Measurements from ENCODE around the gene CHD6.

CHD6 gene

DNA sequence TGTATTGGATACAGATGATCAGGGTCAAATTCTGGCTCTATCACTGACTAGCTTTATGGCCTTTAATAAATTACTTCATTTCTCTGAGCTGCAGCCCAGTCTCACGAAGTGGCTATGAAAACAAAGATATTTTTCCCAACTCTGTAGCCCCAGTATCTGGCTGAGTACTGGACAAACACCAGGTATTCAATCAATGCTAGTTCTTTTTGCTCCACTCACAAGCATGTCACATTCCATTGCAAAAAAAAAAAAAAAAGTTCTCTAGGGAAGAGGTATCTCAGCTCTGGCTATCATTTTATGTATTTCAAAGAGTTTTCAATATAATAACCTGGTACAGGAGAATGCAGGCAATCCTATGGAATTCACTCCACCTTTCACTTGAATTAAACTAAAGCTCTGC lies 3.1 kb downstream of the CHD6 start:
- no peaks in the 10 kb centered on the region for H3K9me3 ChIP-seq (ENCODE audit: insufficient read depth, low read length)
- H3K4me3 ChIP-seq (ENCODE audit: insufficient read length, low read depth) = no peak overlapping the region
- H3K27me3 ChIP-seq (ENCODE audit: insufficient read depth, insufficient read length) = peaks cover 11% of the 10 kb centered on the region
- H3K36me3 ChIP-seq (ENCODE audit: insufficient read depth, insufficient read length, low read length) = peaks cover 2% of the 10 kb centered on the region
- DNase-seq (ENCODE audit: low read depth, low spot score) = no peak
- no peak overlapping the region for H3K9ac ChIP-seq (ENCODE audit: insufficient read length, low read depth)
- TF ChIP-seq SUZ12 (IDR thresholded peaks at IDR 0.05; ENCODE audit: extremely low read depth, insufficient read depth, insufficient read length) = no peak
- TF ChIP-seq YY1 (IDR thresholded peaks at IDR 0.05; ENCODE audit: insufficient read depth, insufficient read length) = no peak
- TF ChIP-seq ZNF274 (IDR thresholded peaks at IDR 0.05; ENCODE audit: low read depth, low read length) = no peak
- H3K4me1 ChIP-seq (ENCODE audit: insufficient read depth, insufficient read length) = no peaks in the 10 kb centered on the region

GRCh38 chr20:41613321-41613720 lies 4.9 kb downstream of the CHD6 start:
- H3K9me3 ChIP-seq (ENCODE audit: insufficient read depth, low read length) = no peaks in the 10 kb centered on the region

DNA sequence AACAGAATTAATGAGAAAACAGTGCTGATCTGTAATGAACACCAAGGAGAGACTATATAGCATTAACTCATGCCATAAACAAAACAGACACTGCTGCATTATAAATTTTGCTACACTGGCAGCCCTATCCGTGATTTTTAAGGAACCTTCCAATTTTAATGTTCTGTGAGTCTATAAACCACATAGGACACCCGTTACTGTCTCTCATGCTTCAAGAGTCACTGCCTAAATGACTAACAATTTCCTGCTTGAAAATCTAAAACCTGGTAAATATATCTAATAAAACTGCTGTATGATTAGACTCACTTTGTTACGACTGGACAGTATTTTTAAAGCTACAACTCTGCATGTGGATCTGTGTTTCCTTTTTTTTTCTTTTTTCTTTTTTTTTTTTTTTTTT lies 8.7 kb downstream of the CHD6 start:
- H3K9ac ChIP-seq (ENCODE audit: insufficient read length, low read depth) = no peak overlapping the region
- TF ChIP-seq SUZ12 (IDR thresholded peaks at IDR 0.05; ENCODE audit: extremely low read depth, insufficient read depth, insufficient read length) = no peak
- no peak for TF ChIP-seq YY1 (IDR thresholded peaks at IDR 0.05; ENCODE audit: insufficient read depth, insufficient read length)
- TF ChIP-seq ZNF274 (IDR thresholded peaks at IDR 0.05; ENCODE audit: low read depth, low read length) = no peak
- no peaks in the 10 kb centered on the region for H3K4me1 ChIP-seq (ENCODE audit: insufficient read depth, insufficient read length)
- no peak overlapping the region for H3K4me3 ChIP-seq (ENCODE audit: insufficient read length, low read depth)
- no peaks in the 10 kb centered on the region for H3K36me3 ChIP-seq (ENCODE audit: insufficient read depth, insufficient read length, low read length)
- no peak for DNase-seq (ENCODE audit: low read depth, low spot score)
- H3K27me3 ChIP-seq (ENCODE audit: insufficient read depth, insufficient read length) = no peaks in the 10 kb centered on the region
- H3K9me3 ChIP-seq (ENCODE audit: insufficient read depth, low read length) = no peaks in the 10 kb centered on the region

More at GRCh38 chr20:41613321-41613720, 4.9 kb downstream of the CHD6 start:
- Histone ChIP-seq H3K4me3 (ENCODE audit: insufficient read length, low read depth) (no peak overlapping the region), H3K36me3 (ENCODE audit: insufficient read depth, insufficient read length, low read length) (peaks cover 2% of the 10 kb centered on the region), H3K9ac (ENCODE audit: insufficient read length, low read depth) (no peak overlapping the region), H3K27me3 (ENCODE audit: insufficient read depth, insufficient read length) (no peaks in the 10 kb centered on the region), H3K4me1 (ENCODE audit: insufficient read depth, insufficient read length) (no peaks in the 10 kb centered on the region)
- TF ChIP-seq SUZ12 (IDR thresholded peaks at IDR 0.05; ENCODE audit: extremely low read depth, insufficient read depth, insufficient read length) (no peak), ZNF274 (IDR thresholded peaks at IDR 0.05; ENCODE audit: low read depth, low read length) (no peak), YY1 (IDR thresholded peaks at IDR 0.05; ENCODE audit: insufficient read depth, insufficient read length) (no peak)
- no peak for DNase-seq (ENCODE audit: low read depth, low spot score)

- Histone ChIP-seq H3K9ac (ENCODE audit: insufficient read length, low read depth) (no peak overlapping the region), H3K36me3 (ENCODE audit: insufficient read depth, insufficient read length, low read length) (no peaks in the 10 kb centered on the region), H3K9me3 (ENCODE audit: insufficient read depth, low read length) (no peaks in the 10 kb centered on the region), H3K4me3 (ENCODE audit: insufficient read length, low read depth) (no peak overlapping the region), H3K4me1 (ENCODE audit: insufficient read depth, insufficient read length) (no peaks in the 10 kb centered on the region), H3K27me3 (ENCODE audit: insufficient read depth, insufficient read length) (no peaks in the 10 kb centered on the region)
- DNase-seq (ENCODE audit: low read depth, low spot score) = no peak
- no peak for TF ChIP-seq SUZ12 (IDR thresholded peaks at IDR 0.05; ENCODE audit: extremely low read depth, insufficient read depth, insufficient read length)
- TF ChIP-seq ZNF274 (IDR thresholded peaks at IDR 0.05; ENCODE audit: low read depth, low read length) = no peak
- no peak for TF ChIP-seq YY1 (IDR thresholded peaks at IDR 0.05; ENCODE audit: insufficient read depth, insufficient read length)
These were observed 9.6 kb downstream of the CHD6 start for GRCh38 chr20:41608606-41609005.

GRCh38 chr20:41607791-41608190 lies 10.4 kb downstream of the CHD6 start:
- Histone ChIP-seq H3K27me3 (ENCODE audit: insufficient read depth, insufficient read length) (no peaks in the 10 kb centered on the region), H3K9me3 (ENCODE audit: insufficient read depth, low read length) (no peaks in the 10 kb centered on the region), H3K9ac (ENCODE audit: insufficient read length, low read depth) (no peak overlapping the region), H3K4me1 (ENCODE audit: insufficient read depth, insufficient read length) (no peaks in the 10 kb centered on the region), H3K4me3 (ENCODE audit: insufficient read length, low read depth) (no peak overlapping the region), H3K36me3 (ENCODE audit: insufficient read depth, insufficient read length, low read length) (no peaks in the 10 kb centered on the region)
- no peak for DNase-seq (ENCODE audit: low read depth, low spot score)
- TF ChIP-seq YY1 (IDR thresholded peaks at IDR 0.05; ENCODE audit: insufficient read depth, insufficient read length) (no peak), SUZ12 (IDR thresholded peaks at IDR 0.05; ENCODE audit: extremely low read depth, insufficient read depth, insufficient read length) (no peak), ZNF274 (IDR thresholded peaks at IDR 0.05; ENCODE audit: low read depth, low read length) (no peak)

DNA sequence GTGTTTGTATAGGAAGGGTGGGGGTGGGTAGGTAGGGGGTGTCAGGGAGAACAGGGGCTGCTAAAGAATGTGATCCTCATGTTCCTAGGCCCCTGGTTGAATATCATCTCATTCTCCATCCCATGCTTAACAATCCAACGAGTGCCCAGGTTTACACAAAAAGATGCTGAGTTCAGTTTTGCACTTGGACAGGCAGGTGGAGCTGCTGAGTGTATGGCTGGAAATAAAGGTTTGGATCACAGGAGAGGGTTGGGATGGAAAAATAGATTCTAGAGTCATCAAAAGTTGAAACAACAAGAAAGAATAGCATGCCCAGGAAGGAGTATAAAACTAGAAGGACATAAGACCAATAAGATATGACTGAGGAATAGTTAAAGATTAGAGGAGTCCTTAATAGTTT lies 14.2 kb downstream of the CHD6 start:
- Histone ChIP-seq H3K9ac (ENCODE audit: insufficient read length, low read depth) (no peak overlapping the region), H3K27me3 (ENCODE audit: insufficient read depth, insufficient read length) (no peaks in the 10 kb centered on the region), H3K36me3 (ENCODE audit: insufficient read depth, insufficient read length, low read length) (no peaks in the 10 kb centered on the region), H3K9me3 (ENCODE audit: insufficient read depth, low read length) (peaks cover 36% of the 10 kb centered on the region), H3K4me3 (ENCODE audit: insufficient read length, low read depth) (no peak overlapping the region), H3K4me1 (ENCODE audit: insufficient read depth, insufficient read length) (no peaks in the 10 kb centered on the region)
- no peak for TF ChIP-seq SUZ12 (IDR thresholded peaks at IDR 0.05; ENCODE audit: extremely low read depth, insufficient read depth, insufficient read length)
- TF ChIP-seq ZNF274 (IDR thresholded peaks at IDR 0.05; ENCODE audit: low read depth, low read length) = no peak
- TF ChIP-seq YY1 (IDR thresholded peaks at IDR 0.05; ENCODE audit: insufficient read depth, insufficient read length) = no peak
- no peak for DNase-seq (ENCODE audit: low read depth, low spot score)

DNA sequence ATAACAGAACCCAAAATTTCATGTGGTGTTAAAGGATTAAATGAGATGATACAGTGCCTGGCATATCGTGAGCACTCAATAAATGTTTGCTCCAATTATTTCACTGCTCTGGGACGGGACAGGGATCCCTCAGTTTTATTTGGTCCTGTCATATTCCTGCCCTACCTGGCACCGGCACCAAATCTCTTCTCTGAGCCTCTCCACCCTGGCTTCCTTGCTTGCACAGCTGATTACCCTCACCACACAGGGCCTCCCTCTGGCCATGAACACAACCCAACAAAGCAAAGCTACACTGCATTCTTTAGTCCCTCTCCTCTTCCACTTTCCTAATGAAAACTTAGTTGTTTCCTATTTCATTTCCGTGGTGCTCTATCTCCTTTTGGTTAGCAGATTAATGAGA lies 16.4 kb downstream of the CHD6 start:
- Histone ChIP-seq H3K4me3 (ENCODE audit: insufficient read length, low read depth) (no peak overlapping the region), H3K4me1 (ENCODE audit: insufficient read depth, insufficient read length) (no peaks in the 10 kb centered on the region), H3K9ac (ENCODE audit: insufficient read length, low read depth) (no peak overlapping the region), H3K27me3 (ENCODE audit: insufficient read depth, insufficient read length) (no peaks in the 10 kb centered on the region), H3K36me3 (ENCODE audit: insufficient read depth, insufficient read length, low read length) (no peaks in the 10 kb centered on the region), H3K9me3 (ENCODE audit: insufficient read depth, low read length) (peaks cover 54% of the 10 kb centered on the region)
- TF ChIP-seq YY1 (IDR thresholded peaks at IDR 0.05; ENCODE audit: insufficient read depth, insufficient read length) (no peak), ZNF274 (IDR thresholded peaks at IDR 0.05; ENCODE audit: low read depth, low read length) (no peak), SUZ12 (IDR thresholded peaks at IDR 0.05; ENCODE audit: extremely low read depth, insufficient read depth, insufficient read length) (no peak)
- DNase-seq (ENCODE audit: low read depth, low spot score) = no peak

All from NT2/D1 (cell line).